GM19455 (cell line): Measurements from ENCODE around the gene CMYA5.
"Not testable (repeated sequence)": the region's sequence is repeated elsewhere in the genome, so short reads cannot be mapped to it uniquely, and the experiment has no call there.

ENCODE experiments used
- ATAC-seq: cut with Tn5 transposase; IDR thresholded peaks from one replicate; pipeline ENCODE4 v1.9.1; 2021; ENCODE audit not compliant: unreplicated experiment

Gene CMYA5

DNA sequence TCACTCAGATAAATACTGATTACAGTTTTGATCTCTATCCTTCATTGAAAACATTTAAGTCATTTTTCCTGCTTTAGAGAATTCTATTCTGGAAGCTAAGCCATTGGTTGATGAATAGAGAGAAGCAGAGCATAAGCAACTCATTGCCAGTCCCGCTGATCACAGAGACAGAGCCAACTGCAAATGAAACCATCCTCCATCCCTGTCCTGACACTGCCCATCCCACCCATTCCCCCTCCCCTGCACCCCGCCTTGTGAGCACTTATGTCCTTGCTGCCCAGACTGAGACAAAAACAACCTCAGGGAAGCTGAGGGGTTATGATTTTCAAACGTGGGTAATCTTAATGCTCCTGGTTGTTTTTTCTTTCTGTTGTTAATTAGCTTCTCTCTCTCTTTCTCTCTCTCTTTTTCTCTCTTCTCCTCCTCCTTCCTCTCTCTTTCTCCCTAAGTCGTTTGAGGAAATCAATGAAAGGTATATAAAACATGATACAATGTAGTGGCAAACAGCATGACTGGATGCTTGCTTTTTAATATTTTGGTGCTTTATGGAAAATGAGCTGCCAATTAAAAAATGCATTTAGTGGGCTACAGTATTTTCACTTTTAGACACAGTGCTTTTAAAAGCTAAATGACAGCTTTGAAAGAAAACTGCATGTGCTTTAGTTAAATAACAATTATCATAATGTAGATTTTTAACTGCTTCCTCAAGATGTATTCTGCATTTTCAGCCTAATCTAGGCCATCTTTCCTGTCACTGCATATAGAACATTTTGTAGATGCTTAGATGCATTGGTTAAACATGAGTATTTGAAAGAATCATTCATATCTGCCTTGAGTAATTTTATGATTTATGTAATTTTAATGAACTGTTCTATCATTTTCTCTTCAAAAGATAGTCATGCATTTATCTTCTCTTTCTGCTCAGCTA lies 57.3 kb downstream of the CMYA5 start:
- ATAC-seq = no peak

DNA sequence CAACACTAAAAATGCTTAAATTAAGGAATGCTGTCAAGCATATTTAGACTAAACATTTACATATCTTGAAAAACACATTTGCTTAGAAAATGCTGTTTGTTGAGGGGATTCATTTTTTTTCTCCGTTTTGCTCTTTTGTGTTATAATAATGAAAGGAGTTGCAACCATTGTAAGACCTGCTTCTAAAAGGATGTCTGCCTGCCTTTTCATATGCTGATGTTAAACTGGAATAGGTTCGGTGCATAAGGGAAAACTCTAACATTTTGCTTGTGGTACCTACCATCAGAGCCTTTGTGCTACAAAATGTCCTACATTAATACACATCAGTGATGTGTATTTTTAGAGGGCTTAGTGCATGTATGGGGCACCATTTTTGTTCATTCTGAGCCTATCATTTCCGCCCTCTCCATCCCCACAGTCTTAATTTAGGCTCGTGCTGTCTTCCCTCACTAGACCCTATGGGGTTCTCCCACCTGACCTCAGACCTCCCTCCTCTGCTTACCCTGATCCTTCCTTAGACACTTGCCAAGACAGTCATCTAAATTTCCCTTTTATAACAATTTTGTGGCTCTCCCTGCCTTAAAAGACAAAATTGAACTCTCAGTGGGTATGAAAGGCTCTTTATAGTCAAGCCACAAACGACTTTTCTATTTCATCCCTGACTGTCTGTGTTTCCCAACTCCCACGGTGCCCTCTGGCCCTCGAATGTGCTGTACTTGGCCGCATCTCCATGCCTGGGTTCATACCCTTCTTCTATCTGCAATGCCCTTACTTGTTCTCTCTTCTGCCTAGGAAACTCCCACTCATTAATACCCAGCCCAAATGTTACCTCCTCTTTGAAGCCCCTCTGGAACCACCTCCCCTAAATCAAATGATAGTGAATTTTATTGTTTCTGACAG lies 61.2 kb downstream of the CMYA5 start:
- no peak for ATAC-seq

GRCh38 chr5:79753092-79753491 lies 63.5 kb downstream of the CMYA5 start:
- ATAC-seq = no peak

- no peak for ATAC-seq
These were observed 64.4 kb downstream of the CMYA5 start for GRCh38 chr5:79753877-79754645.

GRCh38 chr5:79754865-79755555 lies 65.4 kb downstream of the CMYA5 start:
- no peak for ATAC-seq

DNA sequence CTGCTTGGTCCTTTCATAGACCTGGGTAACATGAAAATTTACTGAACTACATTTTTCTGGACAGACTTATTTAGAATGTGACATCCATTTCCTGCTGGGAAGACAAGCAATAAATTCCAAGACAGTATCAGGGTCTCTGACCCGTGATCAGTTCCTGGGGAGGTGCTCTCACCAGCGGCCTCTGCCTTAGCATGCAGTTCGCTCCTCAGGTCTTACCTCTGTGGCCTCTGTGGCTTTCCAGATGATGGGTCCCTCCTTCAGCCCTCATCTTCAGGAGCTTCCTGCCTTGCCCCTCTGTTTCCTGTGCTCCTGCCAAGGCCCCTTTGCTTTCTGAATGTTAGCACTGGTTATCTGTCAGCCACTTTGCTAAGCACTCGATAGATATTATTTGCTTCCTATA lies 66.4 kb downstream of the CMYA5 start:
- ATAC-seq = no peak

DNA sequence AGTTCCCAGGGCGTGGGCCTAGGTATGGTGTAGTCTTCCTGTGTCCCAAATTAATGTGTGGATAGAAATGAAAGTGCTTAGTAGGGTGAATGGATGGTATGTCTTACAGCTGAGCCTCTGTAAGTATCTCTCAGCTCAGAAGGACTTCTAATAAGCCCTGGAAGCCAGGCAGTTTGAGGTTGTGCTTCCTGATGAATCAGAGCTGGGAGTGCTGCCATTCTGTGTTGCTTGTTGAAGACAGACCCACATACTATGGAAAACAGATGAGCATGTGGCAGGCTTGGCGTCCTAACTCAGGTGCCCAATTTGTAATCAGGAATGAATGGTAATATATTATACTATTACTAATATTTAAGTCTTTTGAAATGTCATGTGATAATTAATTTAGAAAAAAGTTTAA lies 69.8 kb downstream of the CMYA5 start:
- ATAC-seq = no peak

DNA sequence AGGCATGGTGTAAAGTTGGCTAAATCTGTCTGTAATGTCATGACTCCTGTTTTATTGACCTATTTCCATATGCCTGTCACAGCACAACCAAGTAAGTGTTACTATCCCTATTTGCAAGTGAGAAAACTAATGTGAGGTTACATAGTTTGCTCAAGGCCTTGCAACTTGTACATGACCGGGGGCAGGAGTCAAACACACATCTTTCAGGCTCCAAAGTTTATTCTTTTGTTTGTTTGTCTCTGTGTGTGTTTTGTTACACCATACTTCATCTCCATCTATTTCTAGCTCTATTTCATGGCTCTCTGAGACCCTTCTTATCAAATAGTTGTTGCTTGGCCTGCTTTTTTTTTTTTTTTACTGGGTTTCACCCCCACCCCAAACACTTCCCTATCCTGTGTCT lies 70.2 kb downstream of the CMYA5 start:
- ATAC-seq = no peak

GRCh38 chr5:79762929-79763328 lies 73.3 kb downstream of the CMYA5 start:
- no peak for ATAC-seq

DNA sequence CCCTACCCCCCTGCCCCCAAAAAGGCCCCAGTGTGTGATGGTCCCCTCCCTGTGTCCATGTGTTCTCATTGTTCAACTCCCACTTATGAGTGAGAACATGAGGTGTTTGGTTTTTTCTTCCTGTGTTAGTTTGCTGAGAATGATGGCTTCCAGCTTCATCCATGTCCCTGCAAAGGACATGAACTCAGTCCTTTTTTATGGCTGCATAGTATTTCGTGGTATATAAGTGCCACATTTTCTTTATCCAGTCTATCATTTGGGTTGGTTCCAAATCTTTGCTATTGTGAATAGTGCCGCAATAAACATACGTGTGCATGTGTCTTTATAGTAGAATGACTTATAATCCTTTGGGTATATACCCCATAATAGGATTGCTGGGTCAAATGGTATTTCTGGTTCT lies 74.5 kb downstream of the CMYA5 start:
- not testable (repeated sequence) for ATAC-seq

GRCh38 chr5:79771387-79771786 lies 81.8 kb downstream of the CMYA5 start:
- no peak for ATAC-seq

DNA sequence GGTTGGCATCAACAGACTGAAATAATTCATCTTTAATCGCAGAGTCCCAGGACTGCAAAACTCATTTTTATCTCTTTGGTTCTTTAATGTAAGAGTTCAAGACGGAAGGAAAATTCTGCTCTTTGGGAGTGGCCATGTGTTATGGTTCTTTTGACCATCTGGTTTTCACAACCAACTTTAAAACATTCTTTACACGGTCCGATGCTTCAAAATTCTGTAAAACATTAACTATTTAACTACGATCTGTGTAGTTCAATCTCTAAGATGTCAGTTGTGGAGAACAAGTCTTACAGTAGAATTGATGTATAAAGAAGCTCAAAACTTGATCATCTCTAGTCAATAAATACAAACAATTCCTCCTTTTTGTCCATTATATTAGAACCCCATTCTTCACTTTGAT lies 83.0 kb downstream of the CMYA5 start:
- no peak for ATAC-seq

DNA sequence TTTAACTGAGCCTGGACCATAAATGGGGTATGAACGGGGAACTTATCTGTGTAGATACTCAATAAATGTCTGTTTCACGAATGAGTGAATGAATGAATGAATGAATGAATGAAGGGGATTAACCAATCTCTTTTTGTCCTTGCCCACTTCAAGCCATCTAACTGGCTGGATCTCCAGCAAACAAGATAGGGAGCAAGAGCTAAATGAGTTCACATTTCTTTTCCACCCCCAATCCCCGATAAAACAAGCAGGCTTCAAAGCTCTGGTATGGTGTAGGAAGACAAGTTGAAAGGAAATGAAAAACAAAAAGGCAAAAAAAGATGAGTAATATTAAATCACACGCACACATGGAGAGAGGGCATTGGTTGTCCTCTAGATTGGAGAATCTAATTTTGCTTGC lies 84.0 kb downstream of the CMYA5 start:
- ATAC-seq = no peak

- no peak for ATAC-seq
These were observed 84.7 kb downstream of the CMYA5 start for GRCh38 chr5:79774171-79774854.

- ATAC-seq = no peak
These were observed 85.2 kb downstream of the CMYA5 start for GRCh38 chr5:79774855-79775237.

GRCh38 chr5:79784741-79785140 lies 95.1 kb downstream of the CMYA5 start:
- ATAC-seq = not testable (repeated sequence)

DNA sequence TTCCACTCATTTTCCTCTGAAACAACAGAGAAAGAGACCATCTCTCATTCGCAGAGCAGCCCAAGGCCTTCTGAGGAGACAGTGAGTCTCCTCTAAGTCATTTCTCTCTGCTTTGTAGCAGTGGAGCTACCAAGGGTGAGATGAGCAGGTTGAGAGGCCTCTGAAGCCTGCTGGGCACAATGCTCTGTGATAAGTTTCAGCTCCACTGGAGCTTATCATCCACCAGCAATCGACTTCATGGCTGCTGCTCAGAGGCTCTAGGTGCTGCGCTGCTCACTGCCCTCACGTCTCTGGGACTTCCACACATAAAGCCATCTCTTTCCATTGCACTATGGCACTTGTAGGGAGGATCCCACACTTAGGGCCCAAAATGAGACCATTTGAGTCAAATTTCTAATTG lies 96.3 kb downstream of the CMYA5 start:
- ATAC-seq = no peak

- no peak for ATAC-seq
These were observed 97.8 kb downstream of the CMYA5 start for GRCh38 chr5:79787448-79787847.

- ATAC-seq = no peak
These were observed 102.2 kb downstream of the CMYA5 start for GRCh38 chr5:79791843-79792242.

GRCh38 chr5:79792463-79792862 lies 102.8 kb downstream of the CMYA5 start:
- no peak for ATAC-seq
